HL-60/S4 treated with retinoic acid at 250 ng/mL for 4 days and 3 days (cell line): ENCODE results near the gene RGL1.

Experiments
- in situ Hi-C: fragments of 300-500 bp; cut with MboI; formaldehyde crosslinking; loops from 2 replicates; pipeline ENCODE4 v1.7.0; 2022; ENCODE audit warnings: low sequenced_read_pairs

RGL1 gene

DNA sequence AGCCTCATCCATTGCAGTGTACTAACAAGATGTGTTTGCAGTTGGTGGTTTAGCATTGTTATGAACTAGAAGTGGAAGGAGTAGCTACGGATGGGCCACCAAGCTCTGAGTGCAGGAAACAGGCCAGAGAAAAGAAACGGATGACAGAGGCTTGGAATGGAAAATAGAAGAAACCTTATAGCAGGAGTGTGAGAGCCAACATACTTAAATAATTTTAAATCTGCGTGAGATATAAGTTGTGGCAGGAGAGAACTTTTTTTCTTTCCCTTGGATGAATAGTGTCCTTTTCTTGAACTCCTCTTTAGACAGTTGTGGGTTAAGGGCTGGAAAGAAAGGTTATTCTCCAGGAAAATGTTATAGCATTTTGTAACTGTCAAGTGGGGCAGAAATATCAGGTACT, 54.2 kb downstream of the RGL1 start:
- in situ Hi-C loops = no loop called here

DNA sequence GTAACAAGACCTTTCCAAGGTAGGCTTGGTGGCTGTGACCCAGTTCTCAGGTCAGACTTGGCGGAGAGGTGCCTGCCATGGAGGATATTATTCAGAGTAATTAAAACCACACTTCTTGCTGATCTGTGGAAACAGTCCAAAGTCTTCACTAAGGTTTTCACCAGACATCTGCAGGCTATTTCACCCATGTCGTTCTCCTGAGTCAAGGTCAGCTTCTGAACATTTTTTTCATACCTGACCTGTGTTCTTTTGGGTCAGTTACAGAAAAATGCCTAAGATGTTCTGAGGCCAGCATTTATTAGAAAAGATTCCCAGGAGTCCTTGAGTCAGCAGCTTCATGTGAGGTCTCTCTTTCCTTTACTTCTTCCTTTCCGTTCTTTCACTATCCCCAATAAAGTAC, 54.9 kb downstream of the RGL1 start:
- in situ Hi-C loops = no loop called here

DNA sequence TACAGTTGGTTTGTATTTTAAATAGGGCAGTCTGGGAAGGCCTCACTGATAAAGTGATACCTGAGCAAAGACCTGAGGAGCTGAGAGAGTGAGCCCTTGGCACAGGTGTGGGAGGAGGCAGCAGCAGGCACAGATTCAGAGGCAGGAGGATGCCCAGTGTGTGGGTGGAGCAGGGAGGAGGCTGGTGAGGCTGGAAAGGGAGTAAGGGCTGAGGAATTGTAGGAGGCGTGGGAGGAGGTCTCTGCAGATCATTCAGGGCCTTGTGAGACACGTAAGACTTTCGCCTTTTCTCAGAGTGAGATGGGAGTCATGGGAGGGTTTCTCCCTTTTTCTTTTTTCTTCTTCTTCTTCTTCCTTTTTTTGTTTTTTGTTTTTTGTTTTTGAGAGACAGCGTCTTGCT, 58.0 kb downstream of the RGL1 start:
- in situ Hi-C loops = no loop called here

DNA sequence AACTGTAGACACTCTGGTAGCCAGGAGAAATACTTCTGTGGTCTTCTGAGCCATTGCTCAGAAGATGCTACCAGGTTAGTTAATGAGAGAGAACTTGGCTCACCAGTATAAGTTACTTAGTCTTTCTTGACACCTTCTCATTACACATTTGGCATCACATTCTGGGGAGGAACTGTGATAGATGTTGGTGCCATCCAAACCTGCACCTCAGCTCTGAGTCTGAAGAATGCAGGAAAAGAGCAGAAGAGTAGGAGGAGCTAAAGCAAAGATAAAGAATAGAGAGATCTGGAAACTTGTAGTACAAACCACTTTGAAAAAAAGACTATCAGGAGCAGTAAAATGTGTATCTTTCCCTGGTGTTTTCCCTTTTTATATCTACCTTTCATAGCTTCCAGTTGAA, 58.9 kb downstream of the RGL1 start:
- in situ Hi-C loops = no loop called here

DNA sequence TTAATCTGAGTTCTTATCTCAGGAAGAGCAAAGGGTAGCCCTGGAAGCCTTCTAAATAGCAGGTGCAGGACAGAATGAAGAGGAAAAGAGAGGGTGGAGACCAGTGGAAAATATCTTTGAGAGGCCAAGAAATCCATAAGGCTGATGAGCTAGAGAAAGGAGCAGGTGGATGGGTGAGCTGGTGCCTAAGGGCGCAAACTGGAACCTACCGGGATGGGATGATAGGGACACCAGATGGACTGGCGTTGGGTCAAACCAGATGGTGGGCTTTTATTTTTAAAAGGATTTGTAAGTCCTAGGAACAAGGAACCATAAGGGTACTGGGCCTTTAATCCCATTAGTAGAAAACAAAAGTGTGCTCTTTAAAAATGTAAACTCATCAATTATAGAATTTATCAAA, 59.7 kb downstream of the RGL1 start:
- in situ Hi-C loops = no loop called here

DNA sequence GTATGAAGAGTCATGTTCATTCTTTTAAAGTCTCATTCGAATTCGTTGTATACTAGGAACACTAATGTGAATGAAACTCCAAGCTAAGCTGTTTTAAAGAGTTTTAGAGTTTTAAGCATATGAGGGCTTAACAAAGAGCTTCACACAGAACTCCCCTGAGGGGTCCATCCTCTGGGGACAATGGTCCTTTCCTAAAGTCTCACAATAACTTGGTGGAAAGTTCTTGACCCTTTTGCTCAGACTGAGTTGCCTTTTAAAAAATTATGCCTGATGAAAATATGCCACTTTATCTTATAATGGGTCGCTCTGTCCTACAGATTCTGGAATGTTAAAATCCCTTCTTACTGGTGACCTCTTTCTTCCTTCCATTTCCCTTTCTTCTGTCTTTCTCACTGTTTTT, 64.3 kb downstream of the RGL1 start:
- in situ Hi-C loops = no loop called here

DNA sequence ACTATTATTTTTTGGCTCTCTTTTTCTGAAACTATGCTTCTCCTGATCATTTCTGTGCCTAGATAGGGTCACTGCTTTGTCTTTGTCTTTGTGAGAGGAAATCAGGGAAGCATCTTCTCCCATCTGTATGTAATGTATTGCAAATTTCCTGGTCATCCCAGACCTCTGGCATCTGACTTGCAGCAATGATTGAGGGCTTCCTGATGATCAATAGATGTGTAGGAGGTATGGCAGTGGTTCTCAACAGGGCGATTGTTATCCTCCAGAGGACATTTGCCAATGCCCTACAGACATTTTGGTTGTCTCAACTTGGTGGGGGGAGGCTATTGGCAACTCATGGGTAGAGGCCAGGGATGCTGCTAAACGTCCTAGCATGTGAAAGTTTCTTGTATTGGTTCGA, 64.7 kb downstream of the RGL1 start:
- in situ Hi-C loops = no loop called here

DNA sequence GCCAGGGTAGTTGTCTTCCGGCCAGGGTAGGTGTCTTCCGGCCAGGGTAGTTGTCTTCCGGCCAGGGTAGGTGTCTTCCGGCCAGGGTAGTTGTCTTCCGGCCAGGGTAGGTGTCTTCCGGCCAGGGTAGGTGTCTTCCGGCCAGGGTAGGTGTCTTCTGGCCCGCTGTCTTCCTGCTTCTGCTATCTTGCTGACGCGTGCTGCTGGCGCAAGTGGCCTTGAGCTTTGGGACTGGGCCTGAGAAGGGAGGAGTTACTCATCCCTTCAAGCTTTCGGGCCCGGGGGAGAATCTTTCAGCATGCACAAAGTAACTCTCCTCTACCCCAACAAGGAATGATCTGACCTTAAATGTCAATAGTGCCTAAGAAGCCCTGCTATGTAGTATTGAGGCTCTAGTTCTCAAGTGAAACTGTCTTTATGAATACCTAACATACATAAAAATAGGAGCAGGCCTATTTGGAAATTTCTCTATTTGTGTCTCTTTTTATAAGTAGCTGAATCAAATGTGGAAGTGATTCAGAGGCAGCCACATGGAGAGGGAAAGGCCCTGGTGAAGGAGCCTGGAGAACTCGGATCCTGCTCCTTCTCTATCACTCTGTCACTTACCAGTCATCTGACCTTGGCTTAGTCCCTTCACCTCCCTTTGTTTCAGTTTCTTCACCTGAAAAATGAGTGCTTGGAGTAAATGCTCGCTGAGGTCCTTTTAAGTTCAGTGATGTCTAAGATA, 65.6 kb downstream of the RGL1 start:
- in situ Hi-C loops = no loop called here

DNA sequence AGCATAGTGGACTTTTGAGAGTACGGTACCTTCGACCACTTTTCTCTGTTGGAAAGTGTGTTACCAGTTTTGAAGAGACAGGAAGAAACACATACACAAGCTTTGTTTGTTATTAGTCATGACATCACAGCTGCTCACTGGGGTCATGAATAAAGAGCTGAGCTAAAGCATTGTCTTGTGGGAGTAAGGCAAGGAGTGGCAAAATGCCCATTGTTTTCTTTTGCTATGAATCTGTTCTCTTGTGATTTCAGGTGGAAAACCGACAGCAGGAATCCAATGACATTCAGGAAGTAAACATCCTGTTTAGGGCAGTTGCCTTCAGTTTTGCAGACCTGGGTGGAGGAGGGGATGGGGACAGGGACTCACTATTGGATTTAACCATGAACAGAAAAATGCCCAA, 66.2 kb downstream of the RGL1 start:
- in situ Hi-C loops = no loop called here

DNA sequence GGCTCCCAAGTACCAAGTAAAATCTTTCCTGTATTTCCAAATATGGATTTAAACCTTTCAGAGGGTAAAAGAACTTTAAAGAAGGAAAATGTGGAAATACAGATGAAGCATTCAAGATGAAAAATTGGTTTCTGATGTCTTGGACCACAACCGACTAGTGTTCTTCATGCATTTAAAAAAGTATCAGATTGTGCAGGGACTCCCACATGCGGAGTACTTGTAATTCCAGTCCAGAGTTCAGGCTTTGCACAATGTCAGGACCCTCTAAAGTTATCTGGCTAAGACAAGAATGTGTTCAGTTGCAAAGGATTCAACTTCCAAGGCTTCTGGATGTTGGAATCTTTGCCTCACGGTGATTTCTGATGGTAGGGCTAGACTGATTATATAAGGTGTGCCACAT, 66.7 kb downstream of the RGL1 start:
- in situ Hi-C loops = no loop called here

DNA sequence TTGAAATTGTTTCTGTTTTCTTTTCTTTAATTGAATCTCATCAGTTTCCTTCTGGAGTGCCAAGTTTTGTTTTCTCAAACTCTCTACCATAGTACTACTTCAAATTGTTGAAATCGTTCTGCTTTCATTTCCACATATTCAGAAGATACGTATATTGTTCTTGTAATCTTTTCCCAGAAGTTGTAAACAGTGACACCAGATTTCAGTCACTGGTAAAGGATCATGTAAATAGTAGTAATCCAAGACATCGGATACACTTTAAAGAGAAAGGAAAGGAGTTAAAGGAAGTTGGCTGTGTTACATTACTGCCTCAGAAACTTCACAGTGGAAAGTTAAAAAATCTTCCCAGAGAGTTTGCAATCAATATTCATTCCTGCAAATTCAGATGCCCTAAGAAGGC, 67.5 kb downstream of the RGL1 start:
- in situ Hi-C loops = no loop called here

DNA sequence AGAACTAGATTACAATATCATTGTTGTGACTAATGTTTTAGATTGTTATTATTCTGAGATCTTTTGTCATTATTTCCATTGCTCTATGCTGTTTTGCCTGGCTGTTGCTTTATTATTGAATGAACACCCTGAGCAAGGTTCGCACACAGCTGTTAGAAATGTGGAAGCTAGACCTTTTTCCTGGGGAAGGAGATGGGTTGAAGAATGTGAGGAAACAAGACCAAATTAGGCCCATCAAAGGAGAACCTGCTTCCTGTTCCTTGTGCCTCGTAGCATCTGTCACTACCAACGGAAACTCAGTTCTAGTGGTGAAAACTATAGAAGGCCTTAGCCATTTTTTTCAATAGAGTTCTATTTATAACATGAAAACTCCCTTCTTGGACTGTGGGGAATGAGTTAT, 68.7 kb downstream of the RGL1 start:
- in situ Hi-C loops = no loop called here

DNA sequence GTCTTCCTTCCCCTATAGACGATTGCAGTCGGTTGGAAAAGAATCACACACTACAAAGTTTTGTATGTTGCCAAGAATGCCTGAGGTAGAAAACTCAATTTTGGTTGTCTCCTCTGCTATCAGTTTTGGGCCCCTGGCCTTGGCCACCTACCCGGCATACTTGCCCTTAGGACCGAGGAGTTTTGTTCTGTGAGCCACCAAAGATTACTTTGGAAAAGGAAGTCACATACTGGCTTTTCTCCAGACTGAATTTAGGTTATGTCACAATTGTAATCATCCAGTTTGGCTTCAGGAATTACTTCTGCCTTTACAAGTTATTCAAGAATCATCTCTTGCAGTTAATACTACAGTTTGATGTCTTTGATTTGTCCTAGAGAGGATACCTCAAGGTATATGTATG, 71.4 kb downstream of the RGL1 start:
- in situ Hi-C loops = no loop called here

DNA sequence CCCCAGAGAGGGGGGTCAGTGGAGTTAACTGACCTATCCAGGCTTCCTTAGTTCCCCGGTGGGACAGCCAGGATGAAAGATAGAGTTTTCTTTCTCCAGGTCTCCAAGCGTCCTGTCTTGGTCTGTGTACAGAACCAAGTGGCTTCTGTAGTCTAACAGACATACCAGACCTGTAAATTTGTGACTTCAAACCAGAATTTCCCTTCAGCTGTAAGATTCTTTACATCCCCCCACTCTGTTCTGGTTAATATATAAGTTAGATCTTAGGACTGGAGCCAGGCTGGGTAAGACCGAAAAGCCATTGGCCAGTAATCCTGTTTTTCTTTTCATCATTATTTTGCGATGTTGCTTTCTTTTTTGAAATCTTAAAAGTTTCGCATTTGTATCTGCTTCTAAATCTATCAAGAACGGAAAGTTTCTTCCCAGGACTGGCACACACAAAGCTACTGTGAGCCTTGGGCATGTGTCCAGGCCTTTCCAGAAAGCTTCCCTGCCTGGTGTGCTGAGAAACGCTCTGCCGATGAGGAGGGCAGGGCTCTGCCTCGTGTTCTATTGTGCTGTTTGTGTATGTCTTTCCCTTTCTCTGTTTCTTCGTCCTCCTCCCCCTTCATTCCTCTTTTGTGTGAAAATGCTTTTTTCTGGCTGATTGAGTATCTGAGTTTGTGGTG, 72.3 kb downstream of the RGL1 start:
- in situ Hi-C loops = no loop called here

DNA sequence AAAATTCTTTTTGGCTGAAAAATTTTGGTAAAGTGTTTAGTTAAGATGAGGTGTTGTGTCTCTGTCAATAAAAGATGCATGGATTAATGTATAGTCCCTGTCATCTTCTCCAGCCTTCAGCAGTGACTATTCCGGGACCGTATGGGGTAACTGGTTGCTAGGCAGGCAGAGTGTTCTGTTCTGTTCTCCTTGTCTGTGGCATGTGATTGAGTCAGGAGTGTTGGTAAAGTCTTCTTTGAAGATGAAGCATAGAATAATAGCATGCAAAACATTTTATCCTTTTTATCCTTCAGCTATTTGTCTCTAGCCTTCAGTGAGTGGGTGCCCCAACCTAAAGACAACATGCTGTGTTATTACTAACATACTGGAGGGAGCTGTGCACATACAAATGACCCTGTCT, 74.6 kb downstream of the RGL1 start:
- in situ Hi-C loops = no loop called here

DNA sequence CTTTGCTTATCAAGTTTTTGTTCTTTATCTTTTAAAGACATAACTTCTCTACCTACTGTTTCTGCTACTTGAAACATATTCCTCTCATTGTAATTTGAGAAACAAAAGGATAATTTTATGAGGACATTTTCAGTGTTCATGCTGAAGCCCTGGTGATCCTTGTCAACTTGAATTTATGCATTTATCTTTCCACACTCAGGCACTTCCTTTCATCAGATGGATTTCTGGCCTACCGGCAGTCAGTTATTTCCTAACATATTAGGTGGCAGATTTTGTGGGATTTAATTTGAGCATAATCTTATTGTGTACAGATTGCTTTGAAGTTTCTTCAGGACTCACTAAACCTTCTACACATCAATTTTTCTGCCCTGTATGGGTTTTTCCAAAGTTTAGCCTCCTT, 75.0 kb downstream of the RGL1 start:
- in situ Hi-C loops = no loop called here

DNA sequence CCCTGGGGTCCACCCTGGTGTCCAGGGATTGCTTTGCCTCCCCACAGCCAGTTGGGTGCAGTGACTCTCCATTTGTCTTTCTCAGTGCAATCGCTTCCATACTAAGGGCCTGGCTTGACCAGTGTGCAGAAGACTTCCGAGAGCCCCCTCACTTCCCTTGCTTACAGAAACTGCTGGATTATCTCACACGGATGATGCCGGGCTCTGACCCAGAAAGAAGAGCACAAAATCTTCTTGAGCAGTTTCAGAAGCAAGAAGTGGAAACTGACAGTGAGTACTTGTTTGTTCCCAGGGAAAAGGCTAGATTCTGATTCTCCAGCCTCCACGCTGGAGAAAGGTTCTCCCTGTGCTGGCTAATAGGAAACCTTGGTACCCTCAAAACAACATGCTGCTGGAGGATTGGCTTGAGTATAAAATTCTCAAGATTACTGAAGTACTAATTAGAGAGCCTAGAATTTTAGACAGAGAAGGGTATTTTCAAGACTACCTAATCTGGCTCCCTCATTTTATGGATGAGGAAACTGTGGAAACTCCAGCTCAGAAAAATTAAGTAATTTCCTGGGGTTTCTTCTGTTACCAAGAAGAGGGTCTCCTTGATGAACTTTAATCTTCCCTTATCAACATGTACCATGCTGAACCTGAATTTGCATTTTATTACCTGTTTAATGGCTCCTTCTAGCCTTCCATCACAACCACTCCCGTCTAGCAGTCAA, 75.8 kb downstream of the RGL1 start:
- in situ Hi-C loops = no loop called here

DNA sequence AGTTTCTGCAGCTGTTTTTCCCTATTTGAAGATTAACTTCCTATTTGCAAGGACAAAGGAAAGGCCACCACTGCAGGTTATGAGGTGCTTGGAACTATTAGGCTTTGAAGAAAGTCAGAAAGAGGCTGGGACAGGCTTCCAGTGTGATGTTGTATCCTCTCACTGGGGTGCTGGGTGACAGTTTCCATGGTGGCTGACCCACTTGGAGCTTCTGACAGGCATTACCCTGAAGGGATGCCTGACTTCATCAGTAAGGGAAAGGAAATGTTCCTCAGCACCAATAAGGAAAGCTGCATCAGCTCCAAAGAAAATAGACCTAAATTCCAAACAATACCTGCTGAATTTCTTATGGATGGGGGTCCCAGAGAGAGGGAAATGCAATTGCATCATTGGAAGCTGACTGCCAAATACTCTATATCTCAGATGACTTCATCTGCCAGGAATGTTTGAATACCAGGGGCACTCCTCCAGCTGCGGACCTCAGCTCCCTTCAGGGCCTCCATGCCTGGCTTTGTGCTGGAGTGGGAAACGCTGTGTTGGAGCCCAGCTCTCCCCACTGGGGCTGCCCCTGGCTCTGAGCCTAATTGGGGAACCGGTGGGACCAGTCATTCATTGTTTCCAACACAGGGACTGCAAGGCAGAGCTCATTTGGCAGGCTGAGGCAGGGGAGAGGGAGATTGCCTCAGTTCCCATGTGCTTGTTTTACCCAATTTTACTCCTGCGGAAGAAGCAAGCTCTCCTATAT, 76.6 kb downstream of the RGL1 start:
- in situ Hi-C loops = no loop called here

DNA sequence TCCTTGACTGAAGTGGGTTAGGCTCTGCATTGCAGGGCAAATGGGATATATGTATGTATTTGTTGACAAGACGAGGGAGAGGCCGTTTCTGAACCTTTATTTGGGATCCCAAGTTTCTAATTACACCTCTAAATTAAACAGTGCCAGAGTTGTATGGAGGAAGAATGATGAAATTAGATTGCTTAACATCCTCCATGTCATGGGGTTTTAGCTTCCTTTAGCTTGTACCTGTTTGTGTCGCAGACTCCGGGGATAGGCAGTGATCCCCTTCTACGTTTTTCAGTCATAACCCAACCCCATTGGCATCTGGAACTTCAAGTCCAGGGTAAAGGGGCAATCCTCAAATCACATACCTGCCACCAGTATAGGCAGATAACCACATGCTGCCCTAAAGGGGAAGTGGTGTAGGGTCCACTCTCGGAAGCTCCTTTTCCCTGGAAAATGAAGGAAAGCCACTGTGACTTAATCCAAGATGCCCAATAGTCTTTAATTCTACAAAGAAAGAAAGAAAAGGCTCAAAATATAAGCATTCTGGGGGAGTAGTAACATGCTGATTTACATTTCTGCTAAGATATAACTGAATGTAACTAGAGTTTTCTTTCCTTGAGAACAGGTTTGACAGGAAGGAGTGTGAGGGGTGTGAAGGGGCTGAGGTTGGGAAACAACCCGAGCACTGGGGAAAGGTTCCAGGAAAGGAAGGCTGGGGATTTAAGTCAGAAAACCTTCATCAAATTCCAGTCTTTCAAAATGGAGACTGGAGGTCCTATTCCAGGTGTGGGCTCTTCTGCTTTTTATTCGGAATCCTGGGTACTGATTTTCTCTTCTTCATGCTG, 77.6 kb downstream of the RGL1 start:
- in situ Hi-C loops = no loop called here

DNA sequence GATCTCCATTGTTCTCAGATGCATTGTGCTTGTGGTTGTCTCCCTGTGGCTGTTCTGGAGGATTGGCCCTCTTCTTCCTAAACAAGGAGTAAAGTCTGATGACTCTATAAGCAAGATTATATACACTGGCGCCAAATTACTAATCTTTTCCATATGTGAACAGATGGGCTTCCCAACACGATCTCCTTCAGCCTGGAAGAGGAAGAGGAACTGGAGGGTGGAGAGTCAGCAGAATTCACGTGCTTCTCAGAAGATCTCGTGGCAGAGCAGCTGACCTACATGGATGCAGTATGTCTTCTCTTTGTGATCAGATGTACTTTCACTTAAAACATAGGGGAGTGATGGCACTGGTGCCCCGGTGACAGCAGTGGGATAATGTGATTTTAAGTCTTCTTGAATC, 78.7 kb downstream of the RGL1 start:
- in situ Hi-C loops = no loop called here

DNA sequence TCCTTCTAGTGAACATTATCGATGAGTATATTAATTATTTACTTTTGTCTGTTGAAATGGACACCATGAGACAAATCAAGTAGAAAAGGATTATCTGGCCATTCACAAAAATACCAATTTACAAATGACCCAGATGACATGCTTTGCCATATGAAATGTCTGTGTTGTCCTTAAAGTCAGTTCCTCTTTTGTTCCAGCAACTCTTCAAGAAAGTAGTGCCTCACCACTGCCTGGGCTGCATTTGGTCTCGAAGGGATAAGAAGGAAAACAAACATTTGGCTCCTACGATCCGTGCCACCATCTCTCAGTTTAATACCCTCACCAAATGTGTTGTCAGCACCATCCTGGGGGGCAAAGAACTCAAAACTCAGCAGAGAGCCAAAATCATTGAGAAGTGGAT, 79.6 kb downstream of the RGL1 start:
- in situ Hi-C loops = no loop called here
